Right lobe of liver (tissue), 4 donors: ENCODE data around the gene IGSF9.

ENCODE experiments used
- CTCF ChIP-seq, 4 donors: fragments of 200-600 bp in 3 of 4; fragments of 450-650 bp in 1 of 4; IDR thresholded peaks; one replicate each; pipeline versions ENCODE4 v1.5.1 to v1.8.0; 2016 to 2022; ENCODE audit warnings: antibody characterized with exemption in 4 of 4, mild to moderate bottlenecking in 2 of 4
- POLR2A ChIP-seq: fragments of 450-650 bp; IDR thresholded peaks from one replicate; pipeline ENCODE4 v1.6.1; 2017; ENCODE audit warnings: antibody characterized with exemption, mild to moderate bottlenecking
- donor health status: DM: no; HTN: no; CAD: no.
- donor health status: DM: no; HTN: no; CAD: no.
- donor health status: DM: no; HTN: yes; CAD: no.

DNA sequence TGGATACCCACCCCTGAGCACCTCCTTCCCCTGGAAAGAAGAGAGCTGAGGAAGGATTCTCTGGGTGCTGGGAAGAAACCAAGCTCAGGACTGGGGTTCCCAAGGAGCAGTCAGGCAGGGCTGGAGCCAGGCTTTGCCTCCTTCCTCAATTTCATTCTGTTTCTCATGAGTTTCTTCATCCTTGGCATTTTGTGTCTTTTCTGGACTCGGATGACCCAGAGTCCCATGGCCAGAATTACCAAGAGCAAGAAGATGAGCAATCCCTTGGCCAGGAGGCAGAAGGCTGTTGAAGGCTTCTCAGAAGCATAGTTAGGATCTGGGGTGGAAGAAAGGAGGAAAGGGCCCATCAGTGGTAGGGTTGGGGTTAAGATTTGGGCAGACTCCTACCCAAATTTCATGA is 6.1 kb upstream of the IGSF9 start:
- TF ChIP-seq POLR2A (no peak), CTCF (IDR thresholded peaks at IDR 0.05) (no peak)
